Gastroesophageal sphincter (tissue), 4 donors: ENCODE results near the gene ANKRD35. TPM values are rescaled to one million over a fixed set of nuclear protein-coding genes. Genes with fewer than 3 reads are reported as not detected.

Source experiments
- ATAC-seq: fragments of 150-250 bp; one replicate; pipeline ENCODE4 v1.9.1; 2016; ENCODE audit warnings: mild to moderate bottlenecking, moderate library complexity
- H3K27ac ChIP-seq, 4 donors: fragments of 200-600 bp; sonication (generic) in 3 of 4; 1 replicate in 3 of 4; 2 replicates in 1 of 4; pipeline ENCODE4 v1.5.1; 2016 to 2019
- H3K27me3 ChIP-seq: fragments of 200-600 bp; sonication (generic); one replicate; pipeline ENCODE4 v1.5.1; 2019
- H3K36me3 ChIP-seq, 2 donors: fragments of 200-600 bp; sonication (generic); one replicate each; pipeline ENCODE4 v1.5.1; 2019; ENCODE audit warnings: control low read depth in 1 of 2
- H3K4me1 ChIP-seq, 3 donors: fragments of 200-600 bp; sonication (generic); 1 replicate in 2 of 3; 2 replicates in 1 of 3; pipeline ENCODE4 v1.5.1; 2016 to 2019; ENCODE audit warnings: control low read depth in 2 of 3
- H3K4me3 ChIP-seq, 2 donors: fragments of 200-600 bp; sonication (generic); one replicate each; pipeline ENCODE4 v1.5.1; 2019; ENCODE audit warnings: mild to moderate bottlenecking in 1 of 2, moderate library complexity in 1 of 2
- H3K9me3 ChIP-seq, 3 donors: fragments of 200-600 bp; sonication (generic); one replicate each; pipeline ENCODE4 v1.5.1; 2017 to 2019; ENCODE audit warnings: control low read depth in 2 of 3
- EP300 ChIP-seq: sonication (generic); formaldehyde crosslinking; IDR thresholded peaks from one replicate; pipeline ENCODE4 v1.6.1; 2017; ENCODE audit warnings: antibody characterized with exemption, mild to moderate bottlenecking
- POLR2A ChIP-seq, 2 donors: fragments of 450-650 bp; IDR thresholded peaks; one replicate each; pipeline ENCODE4 v1.6.1; 2017; ENCODE audit warnings: antibody characterized with exemption in 2 of 2, mild to moderate bottlenecking in 2 of 2, moderate library complexity in 1 of 2
- POLR2AphosphoS5 ChIP-seq: sonication (generic); formaldehyde crosslinking; IDR thresholded peaks from one replicate; pipeline ENCODE4 v1.6.1; 2017; ENCODE audit warnings: antibody characterized with exemption
- WGBS, 2 donors: methylation state at CpG; one replicate each; pipeline ENCODE4 v1.1.5; 2018; ENCODE audit warnings: low coverage in 1 of 2; 5-methylcytosine and 5-hydroxymethylcytosine counted together
- total RNA-seq, 4 donors: library from RNA; depleted of rRNA; stranded (reverse); fragments of >200 nt; gene quantifications; one replicate each; pipeline ENCODE4 v1.1.0, GENCODE V29; 2016
- TF ChIP-seq, protein P1 (sequence below), 4 experiments: fragments of 200-600 bp in 2 of 4; fragments of 450-650 bp in 2 of 4; sonication (generic) in 1 of 4; IDR thresholded peaks; one replicate each; pipeline ENCODE4 v1.5.1; 2017 to 2019; ENCODE audit warnings: antibody characterized with exemption in 4 of 4, mild to moderate bottlenecking in 2 of 4, moderate library complexity in 2 of 4

Gene ANKRD35
- total RNA-seq, 4 donors from 2014 or later = 5.2 to 13.7 (median 7.9) TPM

DNA sequence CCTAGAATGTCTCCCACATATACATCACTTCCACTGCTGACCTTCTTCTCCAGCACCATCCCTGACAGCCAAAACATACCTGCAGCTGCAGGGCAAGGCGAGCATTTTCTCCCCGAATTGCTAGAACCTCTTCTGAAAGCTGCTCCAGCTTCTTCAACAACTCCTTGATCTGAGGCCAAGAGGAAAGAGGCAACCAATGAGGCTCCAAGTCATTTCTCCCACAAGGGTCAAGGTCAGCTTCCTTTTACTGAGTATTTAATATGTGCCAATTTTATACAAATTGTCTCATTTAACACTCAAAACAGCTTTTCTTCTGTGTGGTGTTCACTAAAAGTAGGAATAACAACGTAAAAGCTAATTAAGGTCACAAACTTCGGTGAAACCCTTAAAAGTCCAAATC lies 17.4 kb downstream of the ANKRD35 start:
- H3K36me3 ChIP-seq = peaks cover 0 to 33% of the 10 kb centered on the region in 2 donors
- WGBS, 2 donors = 61 to 83% methylated on average over 3 to 4 of the region's 4 CpGs
- no peak overlapping the region for H3K27ac ChIP-seq
- no peaks in the 10 kb centered on the region for H3K9me3 ChIP-seq
- no peak for ATAC-seq
- H3K4me3 ChIP-seq = no peak overlapping the region
- H3K27me3 ChIP-seq = no peaks in the 10 kb centered on the region
- H3K4me1 ChIP-seq = peaks cover 0 to 58% (median 3%) of the 10 kb centered on the region in 3 donors
- TF ChIP-seq, protein P1, sequence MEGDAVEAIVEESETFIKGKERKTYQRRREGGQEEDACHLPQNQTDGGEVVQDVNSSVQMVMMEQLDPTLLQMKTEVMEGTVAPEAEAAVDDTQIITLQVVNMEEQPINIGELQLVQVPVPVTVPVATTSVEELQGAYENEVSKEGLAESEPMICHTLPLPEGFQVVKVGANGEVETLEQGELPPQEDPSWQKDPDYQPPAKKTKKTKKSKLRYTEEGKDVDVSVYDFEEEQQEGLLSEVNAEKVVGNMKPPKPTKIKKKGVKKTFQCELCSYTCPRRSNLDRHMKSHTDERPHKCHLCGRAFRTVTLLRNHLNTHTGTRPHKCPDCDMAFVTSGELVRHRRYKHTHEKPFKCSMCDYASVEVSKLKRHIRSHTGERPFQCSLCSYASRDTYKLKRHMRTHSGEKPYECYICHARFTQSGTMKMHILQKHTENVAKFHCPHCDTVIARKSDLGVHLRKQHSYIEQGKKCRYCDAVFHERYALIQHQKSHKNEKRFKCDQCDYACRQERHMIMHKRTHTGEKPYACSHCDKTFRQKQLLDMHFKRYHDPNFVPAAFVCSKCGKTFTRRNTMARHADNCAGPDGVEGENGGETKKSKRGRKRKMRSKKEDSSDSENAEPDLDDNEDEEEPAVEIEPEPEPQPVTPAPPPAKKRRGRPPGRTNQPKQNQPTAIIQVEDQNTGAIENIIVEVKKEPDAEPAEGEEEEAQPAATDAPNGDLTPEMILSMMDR (IDR thresholded peaks at IDR 0.05) = no peak
- TF ChIP-seq EP300 = no peak
- no peak for TF ChIP-seq POLR2AphosphoS5
- no peak for TF ChIP-seq POLR2A (IDR thresholded peaks at IDR 0.05)

DNA sequence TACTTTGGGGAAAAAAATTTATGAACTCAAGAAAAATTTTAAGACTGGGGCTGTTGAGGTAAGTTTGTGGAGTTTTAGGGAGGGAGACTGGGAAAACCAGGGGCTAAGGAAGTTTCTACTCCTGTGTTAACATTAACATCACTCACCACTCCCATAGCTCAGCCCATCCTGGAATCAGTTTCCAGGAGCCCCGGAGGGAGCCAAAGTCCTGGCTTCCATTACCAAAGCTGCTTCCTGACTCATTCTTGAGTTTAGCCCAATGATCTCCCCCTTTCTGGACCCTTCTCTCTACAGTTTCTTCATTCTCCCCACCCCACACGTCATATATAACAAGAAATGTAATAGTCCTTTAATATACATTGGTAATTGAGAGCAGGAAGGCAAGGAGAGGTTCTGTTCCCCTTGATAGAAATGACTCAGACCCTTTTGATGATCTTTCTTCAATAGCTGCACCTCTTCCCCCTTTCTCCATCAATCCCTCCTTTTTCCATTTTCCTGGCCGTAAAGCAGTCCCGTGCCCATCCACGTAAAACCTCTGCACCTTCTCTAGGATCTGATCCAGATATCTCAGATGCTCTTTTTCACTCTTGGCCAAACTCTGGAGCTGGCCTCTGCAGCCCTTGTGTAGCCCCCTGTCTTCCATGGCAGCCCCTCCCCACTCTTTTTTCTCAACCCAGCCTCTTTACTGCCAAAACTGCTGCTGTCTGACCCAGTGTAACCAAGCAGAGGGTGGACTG lies 22.2 kb downstream of the ANKRD35 start:
- ATAC-seq = no peak
- no peak overlapping the region for H3K4me3 ChIP-seq
- TF ChIP-seq, protein P1 (IDR thresholded peaks at IDR 0.05) = no peak
- TF ChIP-seq POLR2AphosphoS5 (no peak), EP300 (no peak), POLR2A (IDR thresholded peaks at IDR 0.05) (no peak)
- 62% methylated on average over 4 to 5 of the region's 5 CpGs for WGBS, 2 donors
- no peak overlapping the region for H3K27ac ChIP-seq
- H3K36me3 ChIP-seq = peaks cover 0 to 33% of the 10 kb centered on the region in 2 donors
- H3K4me1 ChIP-seq = peaks cover 0 to 23% (median 0%) of the 10 kb centered on the region in 3 donors
- H3K27me3 ChIP-seq = no peaks in the 10 kb centered on the region
- no peaks in the 10 kb centered on the region for H3K9me3 ChIP-seq

DNA sequence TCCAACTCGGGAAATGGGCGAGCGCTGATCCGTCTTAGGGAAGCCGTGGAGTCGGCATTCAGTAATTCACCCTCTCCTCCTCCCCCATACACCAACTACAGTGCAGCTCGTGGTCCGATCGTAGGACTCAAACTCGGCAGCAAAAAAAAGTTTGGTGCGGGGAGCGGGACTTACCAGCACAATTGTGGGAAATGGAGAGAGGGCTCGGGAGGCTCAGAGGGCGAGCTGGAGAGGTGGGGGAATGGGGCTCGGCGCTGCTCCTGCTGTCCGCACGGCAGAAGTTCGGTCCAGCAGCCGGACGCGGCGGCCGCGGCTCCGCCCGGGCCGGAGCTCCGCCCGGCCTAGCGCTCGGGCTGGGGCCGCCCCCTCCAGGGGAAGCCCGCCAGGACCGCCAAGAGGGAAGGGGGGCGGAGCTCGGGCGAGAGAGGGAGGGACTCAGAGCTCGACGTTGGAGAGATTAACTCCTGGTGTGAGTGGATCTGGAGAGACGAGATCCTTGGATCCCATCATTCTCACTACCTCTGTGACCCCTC lies 26.1 kb downstream of the ANKRD35 start:
- Histone ChIP-seq H3K27ac (peak overlapping the region; percentile 75 to 95 (median 89)), H3K36me3 (peaks cover 0 to 26% of the 10 kb centered on the region in 2 donors), H3K4me1 (peaks cover 3 to 33% (median 5%) of the 10 kb centered on the region in 3 donors), H3K4me3 (peak overlapping the region; percentile 85 to 89), H3K9me3 (no peaks in the 10 kb centered on the region), H3K27me3 (no peaks in the 10 kb centered on the region)
- TF ChIP-seq POLR2A (IDR thresholded peaks at IDR 0.05) (peak; percentile 77 to 85), POLR2AphosphoS5 (peak; percentile 58), EP300 (no peak)
- TF ChIP-seq, protein P1 (IDR thresholded peaks at IDR 0.05) = peak in 2 of 4 experiments; percentile 22 to 43
- peak; percentile 91 for ATAC-seq
- WGBS, 2 donors = 0 to 1% methylated on average over 11 to 13 of the region's 41 CpGs

DNA sequence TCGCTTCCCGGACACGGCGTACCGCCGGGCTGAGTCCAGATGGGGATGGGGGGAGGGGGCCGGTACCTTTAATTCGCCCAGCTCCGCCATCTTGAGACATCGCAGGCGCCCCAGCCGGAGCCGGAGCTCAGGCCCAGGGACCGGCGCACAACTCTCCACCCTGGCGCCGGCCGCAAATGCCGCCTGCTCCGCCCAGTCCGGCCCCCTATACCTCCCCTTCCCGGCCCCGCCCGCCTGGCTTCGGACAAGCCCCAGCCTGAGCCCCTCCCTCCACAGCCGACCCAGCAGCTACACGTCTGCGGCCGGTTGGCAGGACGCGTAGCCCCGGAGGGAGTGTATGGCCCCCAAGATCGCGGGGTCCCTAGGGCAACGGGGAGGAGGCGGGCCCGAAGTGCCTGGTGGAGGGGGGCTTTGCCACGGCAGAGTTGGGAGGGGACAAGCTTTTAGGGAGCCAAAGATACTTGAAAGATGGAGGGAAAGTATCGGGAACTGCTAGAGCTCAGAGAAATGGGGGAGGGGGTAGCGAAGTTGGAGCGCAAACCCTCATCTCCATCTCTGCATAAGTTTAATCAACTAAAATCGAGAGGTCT lies 26.7 kb downstream of the ANKRD35 start, which contains the start of gene PIAS3:
Gene PIAS3 (minus strand): TSS at position 181 of the 590 bp plus-strand sequence. CDS start 91 bp downstream, at position 90.
- no peaks in the 10 kb centered on the region for H3K27me3 ChIP-seq
- H3K36me3 ChIP-seq = peaks cover 0 to 31% of the 10 kb centered on the region in 2 donors
- peak within 1 kb of the TSS; percentile 75 to 95 (median 89) for H3K27ac ChIP-seq
- TF ChIP-seq POLR2AphosphoS5 (peak; percentile 83), POLR2A (IDR thresholded peaks at IDR 0.05) (peak; percentile 54 to 62)
- TF ChIP-seq, protein P1 (IDR thresholded peaks at IDR 0.05) = no peak
- WGBS, 2 donors = 0% methylated on average over 2 to 9 of the region's 42 CpGs
- H3K4me3 ChIP-seq = peak within 1 kb of the TSS; percentile 85 to 89
- peaks cover 3 to 33% (median 5%) of the 10 kb centered on the region in 3 donors for H3K4me1 ChIP-seq
- peak; percentile 94 for ATAC-seq
- H3K9me3 ChIP-seq = no peaks in the 10 kb centered on the region
